Liver (tissue), 9 donors: ENCODE measurements around the gene YKT6. TPM values are rescaled to one million over a fixed set of nuclear protein-coding genes. Genes with fewer than 3 reads are reported as not detected.

Experiments used
- DNase-seq: peaks from one replicate; pipeline ENCODE4 v3.0.0-alpha.2; 2017; ENCODE audit warnings: low spot score
- H3K27ac ChIP-seq, 2 donors: one replicate each; pipeline ENCODE4 v1.7.0; 2013; ENCODE audit warnings: inconsistent platforms in 2 of 2, low read length in 2 of 2, control low read depth in 1 of 2, low read depth in 1 of 2, mild to moderate bottlenecking in 1 of 2
- H3K27me3 ChIP-seq, 4 donors: one replicate each; pipeline versions ENCODE4 v1.6.1 to v1.7.0; 2013; ENCODE audit warnings: low read length in 3 of 4, inconsistent platforms in 1 of 4, mild to moderate bottlenecking in 1 of 4, moderate library complexity in 1 of 4; ENCODE audit not compliant: control insufficient read depth in 4 of 4, insufficient read depth in 4 of 4
- H3K36me3 ChIP-seq, 4 donors: one replicate each; pipeline versions ENCODE4 v1.6.1 to v1.7.0; 2013; ENCODE audit warnings: low read length in 3 of 4, mild to moderate bottlenecking in 3 of 4, low read depth in 1 of 4, moderate library complexity in 1 of 4; ENCODE audit not compliant: control insufficient read depth in 4 of 4, insufficient read depth in 3 of 4
- H3K4me1 ChIP-seq, 4 donors: one replicate each; pipeline versions ENCODE4 v1.6.1 to v1.7.0; 2013; ENCODE audit warnings: low read length in 3 of 4, mild to moderate bottlenecking in 3 of 4, moderate library complexity in 1 of 4; ENCODE audit not compliant: control insufficient read depth in 4 of 4, insufficient read depth in 4 of 4
- H3K4me3 ChIP-seq, 3 donors: one replicate each; pipeline versions ENCODE4 v1.6.1 to v1.7.0; 2013; ENCODE audit warnings: low read length in 3 of 3, control low read depth in 1 of 3, low read depth in 1 of 3, mild to moderate bottlenecking in 1 of 3
- H3K9ac ChIP-seq, 2 donors: one replicate each; pipeline ENCODE4 v1.7.0; 2013; ENCODE audit warnings: low read length in 2 of 2, mild to moderate bottlenecking in 2 of 2, moderate library complexity in 2 of 2, control low read depth in 1 of 2, low read depth in 1 of 2
- H3K9me3 ChIP-seq, 4 donors: one replicate each; pipeline versions ENCODE4 v1.6.1 to v1.7.0; 2013; ENCODE audit warnings: low read length in 3 of 4; ENCODE audit not compliant: control insufficient read depth in 4 of 4
- ATF3 ChIP-seq: IDR thresholded peaks from 2 replicates; pipeline ENCODE4 v1.6.1; 2016; ENCODE audit warnings: antibody characterized with exemption
- CTCF ChIP-seq: fragments of 150-350 bp; IDR thresholded peaks from 2 replicates; pipeline ENCODE4 v1.5.1; 2017; ENCODE audit warnings: improper control_type of control experiment, low read depth, low read length; ENCODE audit not compliant: missing input control
- EGR1 ChIP-seq, 2 donors: IDR thresholded peaks; 2 replicates each; pipeline ENCODE4 v1.6.1; 2016 to 2018; ENCODE audit warnings: antibody characterized with exemption in 2 of 2, low read depth in 2 of 2
- FOXA1 ChIP-seq: IDR thresholded peaks from 2 replicates; pipeline ENCODE4 v1.6.1; 2016; ENCODE audit warnings: antibody characterized with exemption
- FOXA2 ChIP-seq: IDR thresholded peaks from 2 replicates; pipeline ENCODE4 v1.6.1; 2016; ENCODE audit warnings: antibody characterized with exemption
- GABPA ChIP-seq, 2 donors: IDR thresholded peaks in 1 of 2; conservative IDR thresholded peaks in 1 of 2; 2 replicates each; pipeline ENCODE4 v1.6.1; 2016; ENCODE audit warnings: antibody characterized with exemption in 2 of 2, mild to moderate bottlenecking in 1 of 2, moderate library complexity in 1 of 2
- HNF4G ChIP-seq: IDR thresholded peaks from 2 replicates; pipeline ENCODE4 v1.6.1; 2016; ENCODE audit warnings: antibody characterized with exemption
- JUND ChIP-seq, 2 donors: IDR thresholded peaks; 2 replicates each; pipeline ENCODE4 v1.6.1; 2016; ENCODE audit warnings: antibody characterized with exemption in 2 of 2
- NR2F2 ChIP-seq: IDR thresholded peaks from 2 replicates; pipeline ENCODE4 v1.6.1; 2016; ENCODE audit warnings: antibody characterized with exemption
- RAD21 ChIP-seq, 2 donors: IDR thresholded peaks; 2 replicates each; pipeline ENCODE4 v1.6.1; 2016; ENCODE audit warnings: antibody characterized with exemption in 2 of 2, mild to moderate bottlenecking in 2 of 2
- REST ChIP-seq: IDR thresholded peaks from 2 replicates; pipeline ENCODE4 v1.6.1; 2016; ENCODE audit warnings: antibody characterized with exemption, mild to moderate bottlenecking
- RXRA ChIP-seq, 2 donors: IDR thresholded peaks; 2 replicates each; pipeline ENCODE4 v1.6.1; 2017 to 2018; ENCODE audit warnings: antibody characterized with exemption in 2 of 2, mild to moderate bottlenecking in 1 of 2
- SP1 ChIP-seq: IDR thresholded peaks from 2 replicates; pipeline ENCODE4 v1.6.1; 2018; ENCODE audit warnings: antibody characterized with exemption, mild to moderate bottlenecking
- YY1 ChIP-seq: IDR thresholded peaks from 2 replicates; pipeline ENCODE4 v1.6.1; 2016; ENCODE audit warnings: antibody characterized with exemption, mild to moderate bottlenecking
- ZBTB33 ChIP-seq: IDR thresholded peaks from 2 replicates; pipeline ENCODE4 v1.6.1; 2016; ENCODE audit warnings: antibody characterized with exemption
- WGBS: extraction: QIAGEN DNeasy Blood & Tissue Kit; methylation state at CpG from one replicate; pipeline ENCODE4 v1.1.7; 2013; 5-methylcytosine and 5-hydroxymethylcytosine counted together
- polyA plus RNA-seq, 2 donors: library from polyadenylated mRNA; stranded (reverse) in 1 of 2; unstranded in 1 of 2; fragments of 200-250 nt in 1 of 2; fragments of >200 nt in 1 of 2; fragmentation: Nextera tagmentation in 1 of 2; extraction: Ambion mirVana in 1 of 2; gene quantifications; one replicate each; pipeline versions ENCODE4 v1.2.1 to v1.2.3, GENCODE V29; 2013 to 2015
- total RNA-seq, 2 donors: library from RNA; depleted of rRNA; stranded (reverse); fragments of >200 nt; gene quantifications; one replicate each; pipeline ENCODE4 v1.2.3, GENCODE V29; 2014
- donor health status: healthy.
- donor health status: healthy.
- donor health status: healthy.
- donor health status: healthy.
- donor health status: healthy.

YKT6 gene
- total and polyA plus RNA-seq, 4 donors = 8.1 to 22.0 (median 21.0) TPM

GRCh38 chr7:44182827-44183226 lies 18.0 kb upstream of the YKT6 start:
- WGBS = 82% methylated on average over 5 of the region's 5 CpGs
- no peak for DNase-seq
- H3K27ac ChIP-seq = no peak overlapping the region
- peak overlapping the region in 1 of 3 donors; percentile 5 for H3K4me3 ChIP-seq
- no peak overlapping the region for H3K9ac ChIP-seq
- no peaks in the 10 kb centered on the region for H3K36me3 ChIP-seq
- H3K4me1 ChIP-seq = peaks cover 0 to 3% (median 1%) of the 10 kb centered on the region in 4 donors
- no peaks in the 10 kb centered on the region for H3K27me3 ChIP-seq
- TF ChIP-seq YY1 = no peak
- TF ChIP-seq GABPA (IDR thresholded peaks at IDR 0.05 in 1 of 2, conservative IDR thresholded peaks at IDR 0.05 in 1 of 2) = no peak
- no peak for TF ChIP-seq HNF4G
- TF ChIP-seq FOXA2 = no peak
- TF ChIP-seq REST = no peak
- no peak for TF ChIP-seq CTCF
- TF ChIP-seq NR2F2 = no peak
- TF ChIP-seq FOXA1 = no peak
- no peak for TF ChIP-seq RXRA (IDR thresholded peaks at IDR 0.05)
- no peak for TF ChIP-seq JUND (IDR thresholded peaks at IDR 0.05)
- no peak for TF ChIP-seq EGR1 (IDR thresholded peaks at IDR 0.05; ENCODE audit: low read depth in 2 of 2)
- no peak for TF ChIP-seq RAD21 (IDR thresholded peaks at IDR 0.05)
- no peak for TF ChIP-seq ZBTB33
- TF ChIP-seq SP1 = no peak
- peaks cover 6 to 16% (median 12%) of the 10 kb centered on the region in 4 donors for H3K9me3 ChIP-seq

- Histone ChIP-seq H3K9me3 (peaks cover 6 to 16% (median 12%) of the 10 kb centered on the region in 4 donors), H3K9ac (no peak overlapping the region), H3K4me3 (no peak overlapping the region), H3K36me3 (no peaks in the 10 kb centered on the region), H3K27ac (no peak overlapping the region), H3K4me1 (peaks cover 0 to 8% (median 4%) of the 10 kb centered on the region in 4 donors), H3K27me3 (no peaks in the 10 kb centered on the region)
- TF ChIP-seq JUND (IDR thresholded peaks at IDR 0.05) = no peak
- TF ChIP-seq ATF3 = no peak
- no peak for TF ChIP-seq EGR1 (IDR thresholded peaks at IDR 0.05; ENCODE audit: low read depth in 2 of 2)
- TF ChIP-seq CTCF = no peak
- no peak for TF ChIP-seq SP1
- no peak for TF ChIP-seq FOXA2
- 53% methylated on average over 2 of the region's 2 CpGs for WGBS
- no peak for DNase-seq
Observed at GRCh38 chr7:44183386-44183785, 17.4 kb upstream of the YKT6 start.
